HG03520 (cell line): ENCODE measurements around the gene AK5.

Experiments used
- ATAC-seq: cut with Tn5 transposase; IDR thresholded peaks from one replicate; pipeline ENCODE4 v1.9.1; 2021; ENCODE audit warnings: mild to moderate bottlenecking, moderate library complexity; ENCODE audit not compliant: unreplicated experiment

AK5 gene, protein sequence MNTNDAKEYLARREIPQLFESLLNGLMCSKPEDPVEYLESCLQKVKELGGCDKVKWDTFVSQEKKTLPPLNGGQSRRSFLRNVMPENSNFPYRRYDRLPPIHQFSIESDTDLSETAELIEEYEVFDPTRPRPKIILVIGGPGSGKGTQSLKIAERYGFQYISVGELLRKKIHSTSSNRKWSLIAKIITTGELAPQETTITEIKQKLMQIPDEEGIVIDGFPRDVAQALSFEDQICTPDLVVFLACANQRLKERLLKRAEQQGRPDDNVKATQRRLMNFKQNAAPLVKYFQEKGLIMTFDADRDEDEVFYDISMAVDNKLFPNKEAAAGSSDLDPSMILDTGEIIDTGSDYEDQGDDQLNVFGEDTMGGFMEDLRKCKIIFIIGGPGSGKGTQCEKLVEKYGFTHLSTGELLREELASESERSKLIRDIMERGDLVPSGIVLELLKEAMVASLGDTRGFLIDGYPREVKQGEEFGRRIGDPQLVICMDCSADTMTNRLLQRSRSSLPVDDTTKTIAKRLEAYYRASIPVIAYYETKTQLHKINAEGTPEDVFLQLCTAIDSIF

DNA sequence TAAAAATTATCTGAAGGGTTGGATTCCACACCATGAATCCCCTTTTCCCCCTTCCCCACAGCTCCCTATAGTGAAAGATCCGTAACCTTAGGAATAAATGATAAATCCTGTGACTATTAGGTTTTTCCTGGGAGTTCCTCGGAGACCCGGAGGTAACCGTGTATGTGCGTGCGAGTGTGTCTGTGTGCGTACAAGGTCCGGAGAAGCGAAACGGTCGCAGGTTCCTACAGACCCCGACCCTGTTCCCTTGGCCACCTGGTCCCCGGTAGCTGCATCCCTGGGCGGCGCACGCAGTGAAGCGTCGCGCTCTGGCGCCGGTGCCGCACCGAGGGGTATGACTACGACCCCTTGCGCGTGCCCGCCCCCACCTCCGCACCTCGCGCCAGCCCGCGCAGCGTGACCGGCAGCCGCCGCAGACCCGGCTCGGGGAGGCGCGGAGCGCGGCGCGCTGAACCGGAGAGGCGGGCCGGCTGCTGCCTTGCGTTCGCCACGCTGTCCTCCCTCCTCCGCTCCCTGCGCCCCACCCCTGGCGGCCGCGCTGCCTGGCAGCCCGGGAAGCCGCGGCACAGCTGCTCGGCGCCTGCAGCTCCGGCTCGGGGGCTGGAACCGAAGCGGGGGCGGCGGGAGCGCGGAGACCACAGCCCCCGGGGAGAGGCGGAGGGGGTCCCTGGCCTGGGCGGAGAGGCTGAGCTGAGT is at the start of gene AK5:
AK5 (plus strand) TSS at position 529 of the 696 bp plus-strand sequence. CDS start 295 bp downstream, outside the sequence.
- ATAC-seq: peak; percentile 45

- ATAC-seq: no peak
Measured at GRCh38 chr1:77232829-77233228, 49.0 kb upstream of the AK5 start.

DNA sequence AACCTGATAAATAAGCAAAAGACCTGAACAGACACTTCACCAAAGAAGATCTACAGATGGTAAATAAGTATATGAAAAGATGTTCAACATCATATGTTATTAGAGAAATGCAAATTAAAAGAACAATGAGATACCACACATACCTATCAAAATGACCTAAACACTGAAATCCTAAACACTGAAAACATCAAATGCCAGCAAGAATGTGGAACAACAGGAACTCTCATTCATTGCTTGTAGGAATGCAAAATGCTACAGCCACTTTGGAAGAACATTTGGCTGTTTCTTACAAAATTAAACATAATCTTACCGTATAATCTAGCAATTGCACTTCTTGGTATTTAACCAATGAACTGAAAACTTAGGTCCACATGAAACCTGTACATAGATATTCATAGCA is 47.7 kb upstream of the AK5 start:
- no peak for ATAC-seq

DNA sequence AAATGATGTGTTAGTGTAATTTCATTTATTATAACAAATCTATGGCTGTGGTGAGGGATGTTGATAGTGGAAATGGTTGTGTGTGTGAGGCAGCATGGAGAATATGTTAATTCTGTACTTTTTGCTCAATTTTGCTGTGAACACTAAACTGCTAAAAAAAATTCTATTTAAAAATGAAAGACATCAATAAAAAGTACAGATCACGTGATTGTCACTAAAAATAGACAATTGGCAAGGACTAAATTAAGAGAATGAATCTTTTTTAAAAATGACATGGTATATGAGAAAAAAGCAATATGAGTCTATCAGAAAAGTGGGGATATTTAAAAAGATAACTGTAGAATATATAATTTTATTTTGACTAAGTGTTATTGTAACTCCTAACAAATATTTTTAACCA is 46.9 kb upstream of the AK5 start:
- ATAC-seq: no peak

- ATAC-seq: no peak
Measured at GRCh38 chr1:77238462-77238861, 43.4 kb upstream of the AK5 start.

- ATAC-seq: no peak
Measured at GRCh38 chr1:77239311-77239710, 42.5 kb upstream of the AK5 start.

DNA sequence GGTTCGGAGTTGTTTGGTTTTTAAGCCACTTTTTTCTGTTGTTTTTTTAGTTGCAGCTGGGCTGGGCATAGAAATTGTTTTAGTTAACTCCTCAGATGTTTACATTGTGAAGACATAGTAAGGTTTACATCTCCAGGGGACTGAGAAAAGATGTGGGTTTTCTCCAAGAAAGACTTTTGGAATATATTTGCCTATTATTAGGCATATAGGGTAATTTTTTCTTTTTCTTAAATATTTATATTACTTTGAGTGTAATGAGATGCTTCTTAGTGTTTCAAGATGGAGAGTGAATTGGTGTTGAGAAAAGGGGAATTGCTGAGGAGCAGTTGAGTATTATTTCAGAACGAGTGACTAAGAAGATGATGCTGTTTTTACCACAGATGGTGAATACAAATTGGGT is 36.0 kb upstream of the AK5 start:
- ATAC-seq: no peak

GRCh38 chr1:77250126-77250525 is 31.7 kb upstream of the AK5 start:
- no peak for ATAC-seq

- ATAC-seq: no peak
Measured at GRCh38 chr1:77253211-77253610, 28.6 kb upstream of the AK5 start.

GRCh38 chr1:77263708-77264107 is 18.1 kb upstream of the AK5 start:
- no peak for ATAC-seq

DNA sequence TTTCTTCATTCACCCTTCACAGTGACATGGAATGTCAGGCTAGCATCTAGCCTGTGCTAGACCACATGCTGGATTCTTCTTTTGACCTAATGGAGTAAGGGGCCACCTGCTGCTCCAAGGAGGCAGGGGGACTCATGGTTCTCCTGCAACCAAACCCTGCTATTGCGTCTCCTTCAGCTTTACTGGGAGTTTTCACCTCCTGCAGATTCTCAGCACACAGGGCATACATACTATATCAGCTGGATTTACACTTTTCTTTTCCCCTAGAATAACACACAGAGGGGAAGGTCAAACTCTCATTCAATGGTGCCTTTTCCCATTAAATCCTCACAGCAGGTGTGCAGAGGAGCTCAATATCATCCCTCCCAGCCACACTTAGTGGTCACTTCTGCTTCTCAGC is 16.6 kb upstream of the AK5 start:
- ATAC-seq: no peak

GRCh38 chr1:77267035-77267434 is 14.8 kb upstream of the AK5 start:
- no peak for ATAC-seq

- ATAC-seq: no peak
Measured at GRCh38 chr1:77271852-77272580, 9.8 kb upstream of the AK5 start.

DNA sequence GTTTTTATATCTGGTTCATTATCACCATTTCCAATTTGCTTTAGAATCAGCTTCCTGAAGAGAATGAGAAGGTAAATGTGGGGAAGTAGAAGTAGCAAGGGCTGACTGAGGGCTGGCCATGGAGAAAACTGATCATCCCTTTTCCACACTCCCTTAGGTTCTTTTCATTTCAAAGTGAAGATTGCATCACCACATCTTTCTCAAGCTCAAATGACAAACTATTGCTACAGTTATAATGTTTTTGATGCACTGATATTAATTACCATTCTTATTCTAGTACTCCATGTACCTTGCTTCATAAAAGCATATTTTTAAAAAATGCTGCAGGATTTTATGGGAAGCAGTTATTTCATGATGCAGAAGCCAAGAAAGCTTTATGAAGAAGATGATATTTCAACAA is 7.9 kb upstream of the AK5 start:
- no peak for ATAC-seq

DNA sequence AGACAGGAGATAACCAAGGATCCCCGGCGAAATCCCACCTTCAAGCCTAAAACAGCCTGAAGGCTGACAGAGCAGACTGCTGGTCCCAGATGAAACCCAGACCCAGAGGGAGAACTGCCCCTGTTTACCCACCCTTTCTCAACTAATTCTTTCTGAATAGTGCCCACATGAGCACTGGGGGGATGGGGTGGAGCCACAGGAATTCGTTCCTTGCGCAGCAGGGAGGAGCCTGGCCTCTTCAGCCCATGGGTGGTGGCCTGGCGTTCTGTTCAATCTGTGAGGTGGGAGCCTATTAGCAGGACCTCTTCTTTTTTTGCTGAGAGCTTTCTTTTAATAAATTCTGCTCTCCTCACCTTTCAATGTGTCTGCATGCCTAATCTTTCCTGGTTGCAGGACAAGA is 6.6 kb upstream of the AK5 start:
- ATAC-seq: no peak

DNA sequence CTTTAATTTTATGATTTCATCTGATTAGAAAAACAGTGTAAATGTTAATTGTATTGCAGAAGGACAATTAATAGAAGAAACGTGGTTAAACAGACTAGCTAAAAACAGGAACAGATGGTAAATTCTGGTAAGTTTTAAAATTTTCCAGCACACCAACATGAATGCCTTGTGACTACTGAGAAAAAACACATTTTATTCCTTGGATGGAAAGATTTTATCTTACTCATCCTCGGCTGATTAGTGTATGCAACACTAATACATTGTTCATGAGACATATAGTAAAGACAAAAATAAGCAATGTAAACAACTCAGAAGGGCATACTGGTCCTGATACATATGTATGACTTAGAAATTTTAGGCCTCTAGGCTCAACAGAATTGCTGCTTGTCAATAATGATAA is 4.9 kb upstream of the AK5 start:
- ATAC-seq: no peak

DNA sequence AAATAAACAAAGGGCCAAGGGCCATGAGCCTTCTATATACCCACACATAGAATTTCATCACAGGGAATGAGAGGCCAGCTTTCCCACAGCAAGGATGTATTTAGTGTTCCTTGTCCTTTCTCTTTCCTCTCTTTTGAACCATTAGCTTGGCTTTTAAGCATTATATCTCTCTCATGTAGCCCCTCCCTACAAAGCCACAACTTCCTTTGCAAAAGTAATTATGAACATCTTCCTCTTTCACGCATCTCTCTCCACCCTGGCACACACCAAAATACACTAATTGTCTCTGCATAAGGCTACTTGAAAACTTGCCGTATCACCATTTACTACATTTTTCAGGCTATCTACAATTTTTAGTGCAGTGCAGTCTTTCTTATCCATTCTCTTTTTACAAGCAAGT is 1.9 kb upstream of the AK5 start:
- ATAC-seq: no peak

DNA sequence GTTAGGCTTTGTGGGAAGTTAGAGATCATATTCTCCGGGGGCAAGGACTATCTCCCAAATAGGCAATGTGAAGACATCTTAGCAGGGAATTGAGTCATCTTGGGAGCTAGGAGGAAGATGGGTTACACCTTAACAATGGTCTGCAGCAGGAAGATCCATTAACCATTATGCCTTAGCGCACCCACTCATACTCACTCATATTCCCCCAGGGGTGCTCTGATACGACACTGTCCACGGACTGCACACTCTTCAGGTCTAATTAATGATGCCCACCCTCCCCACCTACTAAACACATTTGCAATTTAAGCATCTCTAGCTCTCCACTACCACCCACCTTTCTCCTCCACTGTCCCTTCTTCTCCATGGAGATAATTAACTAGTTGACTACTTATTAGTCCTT is 857 bp upstream of the AK5 start:
- no peak for ATAC-seq

DNA sequence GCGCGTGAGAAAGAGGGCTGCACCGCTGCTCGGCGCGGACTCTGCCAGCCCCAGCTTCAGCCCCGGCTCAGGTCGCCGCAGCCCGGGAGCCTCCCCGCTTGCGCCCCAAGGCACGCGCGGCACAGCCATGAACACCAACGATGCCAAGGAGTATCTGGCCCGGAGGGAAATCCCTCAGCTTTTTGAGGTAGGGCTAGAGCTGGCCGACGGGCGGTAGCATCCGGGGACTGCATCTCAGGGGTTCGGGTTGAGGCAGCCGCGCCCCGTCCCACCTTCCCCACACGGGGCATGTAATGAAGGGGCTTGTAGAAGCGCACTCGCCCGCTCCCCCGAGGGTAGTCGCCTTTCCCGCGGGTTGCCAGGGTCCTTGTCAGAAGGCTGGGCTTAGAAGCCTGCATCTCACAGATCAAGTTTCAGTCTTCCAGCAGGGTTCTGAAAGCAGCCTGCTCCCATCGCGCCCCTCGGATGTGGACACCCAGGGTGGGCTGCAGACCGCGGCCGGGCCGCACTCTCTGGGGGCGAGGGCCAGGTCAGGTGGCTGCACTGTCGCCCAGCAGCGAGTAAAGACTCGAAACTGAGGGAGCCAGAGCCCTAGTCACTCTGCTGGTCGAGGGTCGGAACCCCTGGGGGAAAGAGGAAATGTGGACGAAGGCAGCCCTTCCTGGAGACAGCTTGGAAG is 507 bp downstream of the AK5 start:
- ATAC-seq: peak; percentile 42

DNA sequence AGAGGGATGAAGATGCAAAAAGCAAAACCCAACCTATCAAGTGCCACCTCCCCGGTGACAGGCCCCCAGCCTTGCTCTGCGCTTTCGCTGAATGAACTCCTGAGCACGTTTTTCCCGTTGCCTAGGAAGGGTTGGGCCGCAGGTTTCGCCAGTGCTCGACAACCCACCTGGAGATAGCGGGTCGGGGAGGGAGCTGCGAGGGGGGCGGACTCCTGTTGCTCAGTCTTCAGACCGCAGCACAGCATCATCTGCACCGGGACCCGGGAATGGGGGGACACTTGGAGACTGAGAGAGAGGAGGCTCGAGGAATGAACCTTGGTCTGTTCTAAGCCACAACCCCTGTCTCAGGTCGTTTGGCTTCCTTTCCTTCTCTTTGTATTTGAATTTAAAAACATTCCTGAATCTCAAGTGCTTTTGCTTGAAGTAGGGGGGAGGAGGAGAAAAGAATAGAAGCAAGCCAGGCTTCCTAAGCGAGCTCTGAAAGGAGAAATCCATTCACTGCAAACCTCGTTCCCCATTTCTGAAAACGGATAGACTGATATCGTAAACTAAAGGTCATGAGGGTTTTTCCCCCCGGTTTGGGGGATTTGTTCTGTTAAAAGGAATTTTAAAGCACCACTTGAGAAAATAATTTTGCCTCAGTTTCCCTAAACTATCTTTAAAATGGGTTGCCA is 1.2 kb downstream of the AK5 start:
- ATAC-seq: no peak
